Measurements from ENCODE around the gene MICAL2.

DNA sequence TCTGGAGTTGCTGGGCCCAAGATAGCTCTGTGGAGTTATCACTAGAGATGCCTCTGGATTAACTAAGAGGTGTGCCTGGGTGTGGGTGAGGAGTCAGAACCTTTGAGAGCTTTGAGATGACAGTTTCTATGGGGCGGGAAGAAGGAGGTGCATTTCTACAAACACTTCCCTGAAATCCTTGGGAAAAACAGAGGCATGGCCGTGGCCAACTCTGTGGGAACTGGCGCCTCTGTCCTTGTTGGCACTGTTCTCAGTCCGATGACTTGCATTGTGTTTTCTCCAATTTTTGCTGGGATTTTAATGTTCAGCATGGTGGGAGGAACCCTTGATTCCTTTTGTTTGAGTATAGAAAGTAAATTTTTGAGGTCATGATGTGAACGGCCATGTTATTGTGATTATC is 151.2 kb downstream of the MICAL2 start:
- TF ChIP-seq CTCF (IDR thresholded peaks at IDR 0.05) (no peak), POLR2A (IDR thresholded peaks at IDR 0.05) (no peak)
